Urinary bladder (tissue), 4 donors: ENCODE results near the gene GTF2F2. TPM values are rescaled to one million over a fixed set of nuclear protein-coding genes. Genes with fewer than 3 reads are reported as not detected.
"Not testable (repeated sequence)": the region's sequence is repeated elsewhere in the genome, so short reads cannot be mapped to it uniquely, and the experiment has no call there.

ENCODE experiments used
- DNase-seq: peaks from one replicate; pipeline ENCODE4 v3.0.0-alpha.2; 2015; ENCODE audit errors: extremely low spot score
- H3K27ac ChIP-seq: one replicate; pipeline ENCODE4 v1.5.1; 2013; ENCODE audit warnings: low read depth, mild to moderate bottlenecking, moderate library complexity
- H3K36me3 ChIP-seq: one replicate; pipeline ENCODE4 v1.6.1; 2013; ENCODE audit warnings: mild to moderate bottlenecking, moderate library complexity; ENCODE audit not compliant: insufficient read depth
- H3K4me1 ChIP-seq: one replicate; pipeline ENCODE4 v1.6.1; 2013; ENCODE audit warnings: mild to moderate bottlenecking, moderate library complexity; ENCODE audit not compliant: insufficient read depth
- H3K4me3 ChIP-seq: one replicate; pipeline ENCODE4 v1.5.1; 2013; ENCODE audit warnings: low read depth, low read length
- WGBS: extraction: QIAGEN DNeasy Blood & Tissue Kit; methylation state at CpG from one replicate; pipeline ENCODE4 v1.1.7; 2013; 5-methylcytosine and 5-hydroxymethylcytosine counted together
- polyA plus RNA-seq: library from polyadenylated mRNA; stranded (reverse); fragments of 200-250 nt; gene quantifications from one replicate; pipeline ENCODE4 v1.2.3, GENCODE V29; 2013
- total RNA-seq: library from RNA; depleted of rRNA; stranded (reverse); fragments of >200 nt; gene quantifications from one replicate; pipeline ENCODE4 v1.2.3, GENCODE V29; 2014
- donor health status: healthy with polysubstance abuse.
- donor health status: healthy.

Gene GTF2F2
- total and polyA plus RNA-seq, 2 donors = 21.3 to 30.7 TPM

GRCh38 chr13:45242524-45242923 is 122.2 kb downstream of the GTF2F2 start:
- no peak for DNase-seq
- Histone ChIP-seq H3K4me3 (no peak overlapping the region), H3K27ac (no peak overlapping the region), H3K4me1 (no peaks in the 10 kb centered on the region), H3K36me3 (no peaks in the 10 kb centered on the region)
- 78% methylated on average over 1 of the region's 1 CpG for WGBS

DNA sequence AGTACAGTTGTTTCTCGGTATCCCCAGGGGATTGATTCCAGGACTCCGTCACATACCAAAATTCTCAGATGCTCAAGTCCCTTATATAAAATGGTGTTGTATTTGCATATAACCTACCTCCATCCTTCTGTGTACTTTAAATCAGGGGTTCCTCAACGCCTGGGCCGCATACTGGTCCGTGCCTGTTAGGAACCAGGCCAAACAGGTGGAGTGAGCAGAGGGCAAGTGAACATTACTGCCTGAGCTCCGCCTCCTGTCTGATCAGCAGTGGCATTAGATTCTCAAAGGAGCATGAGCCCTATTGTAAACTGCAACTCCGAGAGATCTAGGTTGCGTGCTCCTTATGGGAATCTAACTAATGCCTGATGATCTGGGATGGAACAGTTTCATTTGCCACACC is 122.8 kb downstream of the GTF2F2 start:
- H3K4me1 ChIP-seq = no peaks in the 10 kb centered on the region
- DNase-seq = no peak
- no peak overlapping the region for H3K27ac ChIP-seq
- H3K4me3 ChIP-seq = no peak overlapping the region
- H3K36me3 ChIP-seq = no peaks in the 10 kb centered on the region
- WGBS = 78% methylated on average over 8 of the region's 8 CpGs

- 98% methylated on average over 7 of the region's 7 CpGs for WGBS
- H3K27ac ChIP-seq, H3K4me3 ChIP-seq, DNase-seq, H3K36me3 ChIP-seq, H3K4me1 ChIP-seq: not testable (repeated sequence)
These were observed 124.4 kb downstream of the GTF2F2 start for GRCh38 chr13:45244736-45245135.

DNA sequence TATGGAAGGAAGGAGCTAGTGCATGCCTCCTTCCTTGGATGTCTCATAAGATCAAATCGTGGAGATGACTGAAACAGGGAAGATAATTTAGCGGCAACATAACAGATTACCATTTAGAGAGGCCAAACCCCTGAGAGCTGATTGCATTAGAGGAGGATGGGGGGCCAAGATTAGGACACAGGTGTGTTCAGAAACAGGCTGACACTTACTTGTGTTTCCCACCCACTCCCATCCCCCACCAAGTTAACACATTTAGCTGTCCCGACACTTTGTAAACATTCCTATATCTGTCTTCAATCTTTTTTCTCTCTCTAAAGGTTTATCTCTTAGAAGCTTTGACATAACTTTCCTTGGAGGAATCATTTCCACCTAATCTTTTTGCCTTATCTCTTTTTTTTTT is 129.4 kb downstream of the GTF2F2 start:
- WGBS = 60% methylated on average over 3 of the region's 3 CpGs
- H3K27ac ChIP-seq = no peak overlapping the region

GRCh38 chr13:45254396-45254795 is 134.1 kb downstream of the GTF2F2 start:
- H3K36me3 ChIP-seq = no peaks in the 10 kb centered on the region
- H3K4me3 ChIP-seq = no peak overlapping the region
- H3K27ac ChIP-seq = no peak overlapping the region
- over 99% methylated on average over 2 of the region's 2 CpGs for WGBS
- H3K4me1 ChIP-seq = no peaks in the 10 kb centered on the region
- no peak for DNase-seq

More for the DNA sequence above, 129.4 kb downstream of the GTF2F2 start:
- H3K4me3 ChIP-seq = no peak overlapping the region
- no peak for DNase-seq
- H3K36me3 ChIP-seq = no peaks in the 10 kb centered on the region
- H3K4me1 ChIP-seq = no peaks in the 10 kb centered on the region

- Histone ChIP-seq H3K4me3 (no peak overlapping the region), H3K4me1 (no peaks in the 10 kb centered on the region), H3K36me3 (no peaks in the 10 kb centered on the region), H3K27ac (no peak overlapping the region)
- WGBS = 94% methylated on average over 1 of the region's 1 CpG
- no peak for DNase-seq
These were observed 135.1 kb downstream of the GTF2F2 start for GRCh38 chr13:45255247-45255987.

DNA sequence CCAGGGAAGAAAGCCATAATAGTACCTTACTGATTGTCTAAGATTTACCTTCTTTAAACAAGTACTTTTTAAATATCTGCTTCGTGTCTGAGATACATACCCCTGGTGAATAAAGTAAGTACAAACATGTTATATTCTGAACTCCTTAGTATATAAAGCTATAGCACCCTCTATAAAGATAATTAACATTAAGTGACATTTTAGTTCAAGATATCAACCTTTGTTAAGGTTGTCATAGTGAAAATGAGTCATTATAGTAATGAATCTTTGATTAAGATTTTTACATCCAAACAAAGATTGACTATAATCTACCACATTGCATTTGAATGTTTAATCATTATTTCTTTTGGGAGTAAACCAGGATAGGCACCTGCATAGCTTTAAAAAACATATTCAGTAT is 135.9 kb downstream of the GTF2F2 start:
- 65% methylated on average over 1 of the region's 1 CpG for WGBS
- Histone ChIP-seq H3K27ac (no peak overlapping the region), H3K36me3 (no peaks in the 10 kb centered on the region), H3K4me1 (no peaks in the 10 kb centered on the region), H3K4me3 (no peak overlapping the region)
- no peak for DNase-seq

DNA sequence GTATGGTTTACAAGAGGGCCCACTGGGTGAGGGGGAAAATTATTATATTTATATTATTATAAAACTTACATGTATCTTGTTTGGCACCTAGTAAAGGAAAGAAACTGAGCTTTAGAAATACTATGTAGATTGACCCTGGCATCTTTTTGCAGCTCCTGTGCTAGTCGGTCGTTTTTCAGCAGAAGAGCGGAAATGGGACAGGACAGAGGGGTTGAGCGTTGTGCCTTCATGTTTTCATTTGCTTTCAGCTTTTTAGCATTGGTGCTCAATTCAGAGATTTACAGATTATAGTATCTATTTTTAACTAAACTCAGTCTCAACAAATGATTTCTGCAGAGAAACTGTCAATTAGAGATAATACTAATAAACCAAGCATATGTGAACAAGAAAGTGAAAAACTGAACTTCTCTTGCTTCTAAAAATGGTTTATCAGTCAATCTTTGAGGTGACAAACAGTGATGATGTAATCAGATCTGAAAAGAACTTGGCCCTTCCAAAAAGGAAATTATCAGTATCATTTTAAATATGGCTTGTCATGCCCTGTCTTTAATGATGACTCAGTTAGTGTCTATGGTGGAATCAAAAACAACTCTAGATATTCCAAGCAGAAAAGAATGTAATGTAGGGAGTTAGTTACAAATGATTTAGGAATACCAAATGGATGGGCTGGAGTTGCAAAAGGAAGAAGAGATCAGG is 137.5 kb downstream of the GTF2F2 start:
- Histone ChIP-seq H3K36me3 (no peaks in the 10 kb centered on the region), H3K4me3 (no peak overlapping the region), H3K4me1 (no peaks in the 10 kb centered on the region), H3K27ac (no peak overlapping the region)
- no peak for DNase-seq
- 76% methylated on average over 4 of the region's 4 CpGs for WGBS

DNA sequence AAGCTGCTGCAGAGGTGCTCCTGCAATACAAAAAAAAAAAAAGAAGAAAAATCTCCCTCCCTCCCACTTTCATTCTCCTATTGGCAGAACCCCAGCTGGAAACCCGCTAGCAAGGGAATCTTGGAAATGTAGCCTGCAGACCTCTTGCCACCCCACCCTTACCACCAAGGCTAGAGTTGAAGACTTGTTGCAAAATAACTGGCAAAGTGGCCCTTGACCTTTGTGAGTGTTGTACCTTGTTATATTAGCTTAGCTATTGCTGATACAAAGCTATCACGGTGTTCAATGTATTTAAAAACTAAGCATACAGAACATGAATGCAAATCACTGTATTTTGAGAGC is 138.0 kb downstream of the GTF2F2 start:
- DNase-seq = no peak
- Histone ChIP-seq H3K27ac (no peak overlapping the region), H3K4me1 (no peaks in the 10 kb centered on the region), H3K4me3 (no peak overlapping the region), H3K36me3 (no peaks in the 10 kb centered on the region)
- WGBS = 60% methylated on average over 2 of the region's 2 CpGs

DNA sequence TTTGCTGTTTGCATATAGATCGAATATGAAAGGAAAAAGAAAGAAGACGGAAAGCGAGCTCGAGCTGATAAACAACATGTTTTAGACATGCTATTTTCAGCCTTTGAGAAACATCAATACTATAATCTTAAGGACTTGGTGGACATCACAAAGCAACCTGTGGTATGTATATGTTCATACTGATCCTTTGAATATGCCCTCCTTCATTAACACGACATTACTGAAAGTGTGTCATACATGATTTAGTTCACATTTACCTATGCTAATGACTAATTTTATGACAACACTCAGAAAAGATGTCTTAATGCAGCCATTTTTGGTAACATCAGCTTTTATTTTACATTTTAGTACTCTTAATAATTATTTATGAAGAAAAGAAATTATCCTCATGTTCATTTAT is 146.9 kb downstream of the GTF2F2 start:
- WGBS = 91% methylated on average over 5 of the region's 5 CpGs
- Histone ChIP-seq H3K4me3 (no peak overlapping the region), H3K27ac (no peak overlapping the region), H3K4me1 (no peaks in the 10 kb centered on the region), H3K36me3 (no peaks in the 10 kb centered on the region)
- DNase-seq = no peak

DNA sequence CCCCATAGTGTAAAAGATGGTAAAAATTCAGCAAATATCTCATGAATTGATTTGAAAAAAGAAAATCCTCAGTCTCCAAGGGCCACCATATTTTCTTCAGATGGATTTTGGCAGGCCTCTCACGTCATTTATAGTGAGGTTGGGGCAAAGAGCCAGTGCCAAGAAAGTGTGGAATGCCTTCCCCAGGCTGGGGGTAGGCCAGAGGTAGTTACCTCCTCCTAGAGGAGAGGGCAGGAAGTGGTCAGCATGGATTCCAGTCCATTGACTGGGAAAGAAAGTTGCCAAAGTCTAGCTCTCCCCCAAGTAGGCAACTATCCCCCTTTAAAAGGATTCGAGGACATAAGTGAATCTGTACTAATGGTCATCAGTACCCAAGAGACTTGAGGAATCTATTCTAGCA is 148.9 kb downstream of the GTF2F2 start:
- 88% methylated on average over 2 of the region's 2 CpGs for WGBS

GRCh38 chr13:45276913-45277312 is 156.6 kb downstream of the GTF2F2 start:
- H3K36me3 ChIP-seq = no peaks in the 10 kb centered on the region
- H3K4me3 ChIP-seq = no peak overlapping the region
- DNase-seq = no peak
- no peaks in the 10 kb centered on the region for H3K4me1 ChIP-seq
- H3K27ac ChIP-seq = no peak overlapping the region
- WGBS = 96% methylated on average over 3 of the region's 3 CpGs

More for the DNA sequence above, 148.9 kb downstream of the GTF2F2 start:
- Histone ChIP-seq H3K4me1 (no peaks in the 10 kb centered on the region), H3K4me3 (no peak overlapping the region), H3K27ac (no peak overlapping the region), H3K36me3 (no peaks in the 10 kb centered on the region)
- no peak for DNase-seq

DNA sequence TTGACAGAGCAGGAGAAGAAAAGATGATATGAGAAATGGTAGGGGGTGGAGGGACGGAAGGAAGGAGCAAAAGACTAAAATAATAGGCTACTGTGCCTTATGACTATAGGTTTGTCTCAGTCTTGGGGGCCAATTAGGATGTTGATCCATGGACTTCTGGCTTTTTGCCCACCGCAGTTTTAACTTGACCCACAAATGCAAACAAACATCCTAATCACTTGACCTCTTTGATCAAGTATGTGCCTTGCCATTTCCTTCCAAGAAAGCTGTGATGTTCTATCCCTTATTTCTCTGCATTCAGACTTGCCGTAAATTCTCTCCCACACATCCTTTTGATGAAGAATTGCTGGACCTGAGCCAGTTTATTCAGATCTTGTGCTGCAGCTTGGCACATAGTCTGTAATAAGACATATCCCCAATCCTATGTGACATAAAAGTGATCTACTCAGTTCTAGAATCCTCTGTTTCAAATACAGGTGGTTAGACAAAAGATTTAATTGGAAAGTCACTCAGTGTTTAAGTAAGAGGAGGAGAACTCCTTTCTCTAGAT is 157.9 kb downstream of the GTF2F2 start:
- H3K27ac ChIP-seq = no peak overlapping the region
- H3K4me1 ChIP-seq = no peaks in the 10 kb centered on the region
- H3K4me3 ChIP-seq = no peak overlapping the region
- no peak for DNase-seq
- WGBS = 74% methylated on average over 3 of the region's 3 CpGs
- no peaks in the 10 kb centered on the region for H3K36me3 ChIP-seq

GRCh38 chr13:45280011-45280410 is 159.7 kb downstream of the GTF2F2 start:
- H3K36me3 ChIP-seq = no peaks in the 10 kb centered on the region
- no peak overlapping the region for H3K4me3 ChIP-seq
- H3K27ac ChIP-seq = no peak overlapping the region
- no peaks in the 10 kb centered on the region for H3K4me1 ChIP-seq
- no peak for DNase-seq
- 82% methylated on average over 7 of the region's 7 CpGs for WGBS
